Muscle of back (tissue), 11 donors: ENCODE measurements around the gene BLNK. TPM values are rescaled to one million over a fixed set of nuclear protein-coding genes. Genes with fewer than 3 reads are reported as not detected.

ENCODE experiments used
- DNase-seq, 3 donors: peaks; one replicate each; pipeline versions ENCODE4 v3.0.0 to v3.0.0-alpha.2; 2013
- polyA plus RNA-seq, 10 donors: library from polyadenylated mRNA; unstranded; fragments of 120-200 nt; gene quantifications; one replicate each; pipeline ENCODE4 v1.2.1, GENCODE V29; 2013; ENCODE audit not compliant: insufficient read length in 10 of 10

BLNK gene
- polyA plus RNA-seq, 10 donors = 1.4 to 2.9 (median 2.0) TPM

DNA sequence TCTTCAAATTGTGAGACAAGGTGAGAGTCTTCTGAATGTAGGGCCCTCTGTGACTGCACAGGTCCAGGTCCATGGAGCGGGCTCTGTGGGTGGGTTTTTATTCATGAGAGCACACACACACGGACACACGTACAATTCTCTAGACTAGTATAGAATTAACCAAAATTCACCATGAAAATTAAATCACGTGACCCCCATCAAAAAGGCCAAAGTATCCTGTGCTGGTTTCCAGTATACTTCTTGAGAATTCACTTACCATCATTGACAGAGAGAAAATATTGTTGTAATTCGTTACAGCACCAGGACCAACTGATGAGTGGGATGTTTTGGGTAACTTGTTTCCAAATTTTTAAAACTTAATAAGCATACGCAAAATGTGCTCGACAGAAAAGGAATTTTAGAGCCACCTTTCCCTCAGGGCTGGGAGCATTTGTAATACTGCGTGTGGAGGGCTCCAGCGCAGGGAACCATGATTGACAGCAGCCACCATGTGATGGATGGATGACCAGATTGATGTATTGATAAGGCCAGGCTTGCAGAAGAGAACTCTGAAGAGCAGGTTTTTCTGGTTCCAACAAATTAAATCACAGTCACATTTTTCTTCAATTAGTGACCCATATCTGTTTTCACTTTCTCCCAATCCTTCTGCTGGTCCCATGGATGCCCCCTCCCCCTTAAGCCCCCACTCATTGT lies 18.0 kb upstream of the BLNK start:
- DNase-seq = no peak

DNA sequence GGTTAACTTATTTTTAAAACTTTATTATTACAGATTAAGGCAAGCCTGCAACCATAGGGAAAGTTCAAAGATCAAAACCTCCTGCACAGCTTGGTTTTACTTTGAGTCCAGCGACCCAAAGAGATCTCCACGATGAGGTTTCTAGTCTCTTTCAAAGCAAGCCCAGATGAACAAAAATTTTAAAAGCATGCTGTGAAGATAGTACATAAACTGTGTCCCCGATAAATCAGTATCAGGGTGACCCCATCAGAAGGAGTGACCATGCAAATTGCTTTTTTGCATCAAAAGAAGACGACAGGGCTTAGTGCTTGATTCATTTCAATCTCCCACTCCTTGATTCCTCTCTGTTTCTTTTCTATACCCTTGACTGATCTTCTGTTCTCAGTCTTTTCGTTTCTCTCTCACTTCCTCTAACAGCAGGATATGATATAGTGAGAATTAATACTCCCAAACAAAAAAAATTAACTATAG lies 16.8 kb upstream of the BLNK start:
- no peak for DNase-seq

DNA sequence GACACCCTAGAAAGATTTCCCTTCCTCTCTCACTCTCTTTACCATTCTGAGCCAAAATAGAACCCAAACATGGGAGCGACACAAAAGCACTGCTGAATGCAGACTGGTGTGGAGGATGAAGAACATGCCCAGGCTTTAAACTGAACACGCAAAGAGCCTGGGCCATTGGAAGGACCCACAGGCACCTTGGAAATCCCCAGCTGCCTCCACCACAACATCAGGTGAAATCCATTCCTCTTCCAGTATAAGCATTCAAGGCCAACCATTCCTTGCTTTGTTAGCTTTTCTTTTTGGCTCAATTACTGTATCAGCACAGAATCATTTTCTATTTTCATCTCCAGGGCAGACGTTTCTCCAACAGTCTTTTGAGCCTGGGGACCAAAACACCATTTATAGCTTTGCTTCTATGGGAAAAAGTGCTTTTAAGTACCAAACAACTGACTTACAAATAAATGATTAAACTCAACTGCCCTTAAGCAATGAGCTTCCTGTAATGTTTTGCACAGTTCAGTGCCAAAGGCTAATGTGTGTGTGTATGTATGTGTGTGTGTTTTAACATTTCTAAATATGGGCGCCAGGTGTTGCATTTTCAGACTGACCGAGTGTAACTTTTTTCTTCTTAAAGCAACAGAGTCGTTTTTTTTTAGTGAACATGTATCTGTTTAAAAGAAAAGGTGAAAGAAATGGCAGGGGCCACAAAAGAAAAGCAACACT lies 16.2 kb upstream of the BLNK start:
- peak in 2 of 3 donors; percentile 26 to 65 for DNase-seq

DNA sequence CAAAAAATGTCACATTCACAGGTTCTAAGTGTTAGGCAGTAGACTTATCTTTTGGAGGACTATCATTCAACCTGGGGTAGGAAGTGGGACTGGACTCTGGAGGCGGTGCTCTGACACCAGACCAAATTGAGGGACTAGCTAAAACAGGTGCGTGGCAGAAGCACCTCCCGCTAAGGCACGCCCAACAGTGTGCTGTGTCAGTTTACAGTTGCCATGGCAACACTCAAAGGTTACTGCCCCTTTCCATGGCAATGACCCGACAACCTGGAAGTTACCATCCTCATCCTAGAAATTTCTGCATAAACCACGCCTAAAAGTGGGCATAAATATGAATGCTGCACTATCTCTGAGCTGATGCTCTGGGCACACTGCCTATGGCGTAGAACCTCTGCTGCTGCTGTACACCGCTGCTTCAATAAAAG lies 14.0 kb upstream of the BLNK start:
- no peak for DNase-seq

DNA sequence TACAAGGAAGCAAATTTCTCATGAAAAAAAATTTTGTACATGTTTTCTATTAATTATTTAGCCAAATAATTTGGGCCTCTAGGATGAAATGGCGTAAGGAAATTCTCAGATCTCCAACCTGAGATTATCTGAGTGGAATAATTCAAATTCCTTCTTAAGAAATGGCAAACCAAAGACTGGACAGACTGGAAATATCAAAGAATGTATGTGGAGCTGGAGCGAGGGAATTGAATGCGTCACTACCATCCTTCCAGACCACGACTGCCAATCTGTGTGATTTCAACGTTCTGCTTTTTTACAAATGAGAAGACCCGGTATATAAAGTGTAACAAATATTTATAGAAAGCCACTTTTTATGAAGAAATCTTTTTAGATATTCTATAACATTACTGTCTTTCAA lies 12.4 kb upstream of the BLNK start:
- no peak for DNase-seq

DNA sequence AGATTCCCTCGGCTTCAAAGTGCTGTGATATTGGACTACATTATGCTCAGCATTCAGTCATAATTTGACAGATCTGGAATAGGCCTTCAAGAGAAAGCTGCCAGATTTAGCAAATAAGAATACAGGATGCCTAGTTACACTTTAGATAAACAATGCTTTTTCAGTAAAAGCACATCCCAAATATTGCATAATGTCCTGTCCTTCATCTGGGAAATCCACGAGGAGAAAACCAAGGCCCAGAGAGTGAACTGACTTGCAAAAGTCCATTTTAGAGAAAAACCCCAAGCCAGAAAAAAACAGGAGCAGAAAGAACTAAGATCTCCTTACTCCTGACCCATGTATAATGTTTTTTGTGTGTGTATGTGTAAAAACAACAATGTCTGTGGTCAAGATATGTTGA lies 12.0 kb upstream of the BLNK start:
- no peak for DNase-seq

DNA sequence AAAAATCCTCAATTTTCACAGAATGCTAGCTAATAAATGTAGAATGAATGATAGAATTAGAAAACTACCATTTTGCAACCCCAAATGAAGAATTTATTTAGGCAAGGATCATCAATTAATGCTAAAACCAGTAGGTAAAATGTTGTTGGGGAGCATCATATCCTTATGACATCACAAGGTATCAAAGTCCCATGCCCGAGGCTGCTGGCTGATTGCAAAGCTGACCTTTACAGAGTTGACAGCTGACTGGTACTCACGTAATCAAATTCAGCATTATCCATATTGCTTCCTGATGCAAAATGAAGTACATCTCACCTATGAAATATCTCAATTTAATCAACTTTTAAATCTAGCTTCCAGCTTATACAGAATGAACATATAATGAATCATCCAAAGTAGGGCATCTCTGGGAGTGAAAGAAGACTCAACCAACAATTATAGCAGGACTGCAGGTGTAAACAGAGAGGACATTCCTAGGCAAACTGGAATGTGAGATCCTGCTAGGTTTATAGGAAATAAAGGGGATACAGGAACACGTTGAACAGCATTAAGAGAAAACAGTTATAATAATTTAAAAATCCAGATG lies 10.2 kb upstream of the BLNK start:
- no peak for DNase-seq

DNA sequence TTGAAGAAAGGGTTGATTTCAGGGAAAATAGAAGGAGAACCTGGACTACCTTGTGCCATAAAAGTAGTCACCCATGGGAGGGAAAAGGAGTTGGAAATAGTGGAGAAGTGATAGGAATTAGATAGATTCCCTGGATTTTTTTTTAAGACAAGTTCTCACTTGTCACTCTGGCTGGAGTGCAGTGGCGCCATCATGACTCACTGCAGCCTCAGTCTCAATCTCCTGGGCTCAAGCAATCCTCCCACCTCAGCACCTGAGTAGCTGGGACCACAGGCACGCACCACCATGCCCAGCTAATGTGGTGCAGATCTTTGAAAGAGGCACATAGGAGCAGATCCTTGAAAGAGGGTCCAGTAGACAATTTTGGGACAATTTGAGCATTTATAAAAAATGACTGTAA lies 9.5 kb upstream of the BLNK start:
- no peak for DNase-seq

DNA sequence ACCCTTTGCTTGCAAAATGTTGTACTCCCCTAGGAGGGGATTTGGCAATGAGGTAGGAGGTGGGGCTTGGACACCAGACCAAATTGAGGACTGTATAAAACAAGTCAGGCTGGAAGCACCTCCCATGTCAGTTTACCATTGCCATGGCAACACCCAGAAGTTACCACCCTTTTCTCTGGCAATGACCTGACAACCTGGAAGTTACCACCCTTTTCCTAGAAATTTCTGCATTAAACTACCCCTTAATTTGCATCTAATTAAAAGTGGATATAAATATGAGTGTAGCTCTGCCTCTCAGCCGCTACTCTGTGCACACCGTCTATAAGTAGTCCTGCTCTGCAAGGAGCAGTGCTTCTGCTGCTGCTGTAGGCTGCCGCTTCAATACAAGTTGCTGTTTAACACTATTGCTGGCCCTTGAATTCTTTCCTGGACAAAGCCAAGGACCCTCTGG lies 7.8 kb upstream of the BLNK start:
- no peak for DNase-seq

DNA sequence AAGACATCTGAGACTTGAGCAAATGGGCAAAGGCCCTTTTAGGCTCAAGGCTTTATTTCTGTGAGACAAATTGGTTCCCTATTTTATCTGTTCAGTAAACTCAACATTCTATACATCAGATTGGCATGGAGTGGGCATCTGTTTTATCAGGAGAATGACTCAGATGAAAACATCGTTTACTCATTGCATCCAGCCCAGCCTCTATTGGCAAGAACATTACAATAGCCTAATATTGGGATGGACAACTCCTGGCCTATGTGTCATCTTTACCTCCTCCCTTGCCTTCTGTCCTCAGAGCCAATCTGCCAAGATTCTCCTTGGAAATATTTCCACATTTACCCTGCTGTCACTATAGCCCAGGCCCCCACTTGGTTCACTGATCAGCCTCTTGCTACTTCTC lies 5.5 kb upstream of the BLNK start:
- DNase-seq = no peak

DNA sequence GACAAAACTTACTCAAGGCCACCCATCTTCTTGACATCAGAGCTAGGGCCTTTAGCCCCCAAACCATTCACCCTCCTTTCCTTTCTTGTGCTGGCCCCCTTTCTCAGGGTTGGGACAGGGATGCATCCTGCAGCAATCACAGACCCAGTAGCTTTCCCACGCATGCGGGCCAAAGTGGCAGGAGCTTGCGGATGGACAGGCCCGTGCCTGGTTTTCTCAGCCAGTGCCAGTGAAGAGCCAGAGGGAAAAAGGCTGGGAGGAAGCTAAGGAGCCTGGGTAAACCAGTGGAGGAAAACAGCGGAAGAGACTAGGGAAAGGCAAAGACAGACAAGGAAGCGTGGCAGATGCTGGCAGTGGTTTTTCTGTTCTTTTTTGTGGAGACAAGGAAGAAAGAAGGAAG lies 5.1 kb upstream of the BLNK start:
- no peak for DNase-seq

DNA sequence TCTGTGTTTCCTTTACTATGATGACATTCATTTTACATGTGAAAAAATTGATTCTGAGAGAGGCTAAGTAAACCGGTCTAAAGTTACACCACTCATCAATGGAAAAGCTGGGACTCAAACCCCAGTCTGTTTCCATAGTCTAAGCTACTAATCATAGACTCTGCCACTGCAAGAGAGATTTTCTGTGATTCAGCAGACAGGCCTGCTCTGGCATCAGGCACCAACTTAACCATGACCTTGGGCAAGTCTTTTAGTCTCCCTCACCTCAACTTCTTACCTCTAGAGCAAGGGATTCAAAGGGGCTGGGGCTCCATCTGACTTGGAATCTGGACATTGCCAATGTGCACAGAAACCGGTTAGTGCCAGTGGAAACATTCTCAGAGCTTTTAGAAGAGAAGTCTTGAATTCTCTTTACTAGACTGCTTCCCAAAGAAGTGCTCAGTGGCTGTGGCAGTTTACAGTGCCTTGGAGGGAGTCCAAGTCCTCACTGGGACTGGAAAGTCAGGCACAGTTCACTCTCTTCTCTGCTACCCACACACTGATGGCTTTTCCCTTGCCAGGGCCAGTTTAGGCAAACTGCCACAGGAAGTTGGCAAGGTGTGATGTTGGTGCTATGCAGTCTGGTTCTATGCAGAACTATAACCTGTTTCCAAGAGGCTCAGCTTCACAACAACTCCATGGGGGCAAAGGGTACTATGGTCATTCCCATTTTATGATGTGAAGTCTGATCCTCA lies 4.5 kb upstream of the BLNK start:
- no peak for DNase-seq

DNA sequence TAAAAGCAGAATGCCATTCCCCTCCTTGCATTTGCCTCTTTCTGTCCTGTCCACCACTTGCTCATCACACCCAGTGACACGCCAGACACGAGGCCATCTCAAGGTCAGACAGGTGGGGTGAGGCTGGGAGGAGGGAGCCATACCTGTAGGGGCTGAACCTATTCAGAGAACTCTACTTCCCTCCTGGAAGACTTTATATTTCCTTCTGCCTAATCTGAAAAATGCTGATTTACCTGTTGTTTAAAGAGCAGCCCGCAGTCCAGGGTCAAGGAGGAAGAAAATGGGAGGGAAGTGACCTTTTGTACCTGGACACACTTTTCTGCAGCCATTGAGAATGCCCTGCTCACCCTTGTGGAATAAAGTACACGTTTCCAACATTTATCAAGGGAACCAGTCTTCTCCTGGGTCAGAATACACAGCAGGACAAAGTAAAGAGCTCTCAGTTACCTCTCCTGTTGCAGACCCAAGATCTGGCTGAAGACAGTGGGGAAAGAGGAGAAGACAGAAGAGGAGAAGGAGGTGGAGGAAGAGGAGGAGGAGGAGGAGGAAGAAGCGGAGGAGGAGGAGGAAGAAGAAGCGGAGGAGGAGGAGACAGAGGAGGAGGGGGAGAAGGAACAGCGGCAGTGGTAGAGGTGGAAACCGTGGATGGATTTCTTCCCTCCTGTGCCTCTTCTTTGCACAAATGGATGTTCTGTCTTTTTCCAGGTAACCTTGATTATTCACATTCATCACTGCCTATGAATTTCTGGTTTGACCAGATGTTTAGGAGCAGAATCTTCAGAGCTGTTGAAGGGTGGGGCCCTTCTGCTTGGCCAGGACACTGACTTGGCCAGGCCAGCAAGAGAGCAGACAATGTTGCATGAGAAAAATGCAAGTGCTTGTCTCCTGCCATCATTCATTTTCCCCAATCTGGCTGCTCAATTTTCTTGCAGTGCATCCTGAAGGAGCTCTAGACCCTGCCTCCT lies 1.2 kb upstream of the BLNK start:
- DNase-seq = no peak

DNA sequence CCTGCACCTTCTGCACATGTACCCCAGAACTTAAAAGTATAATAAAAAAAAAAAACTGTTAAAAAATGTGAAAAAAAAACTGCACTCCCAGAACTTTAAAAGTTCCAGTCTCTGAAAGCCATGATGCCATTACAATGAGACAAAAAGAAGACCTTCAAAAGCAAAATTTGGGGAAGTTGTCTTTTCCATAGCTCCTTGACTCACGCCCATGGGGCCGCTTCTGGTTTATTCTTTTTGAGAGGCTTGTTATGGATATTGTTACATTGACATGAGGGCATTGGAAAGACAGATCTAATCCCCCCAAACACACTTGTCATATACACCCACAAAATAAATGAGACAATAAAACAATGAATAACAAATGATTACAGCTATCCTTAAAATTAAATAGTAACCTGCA lies 798 bp downstream of the BLNK start:
- no peak for DNase-seq

DNA sequence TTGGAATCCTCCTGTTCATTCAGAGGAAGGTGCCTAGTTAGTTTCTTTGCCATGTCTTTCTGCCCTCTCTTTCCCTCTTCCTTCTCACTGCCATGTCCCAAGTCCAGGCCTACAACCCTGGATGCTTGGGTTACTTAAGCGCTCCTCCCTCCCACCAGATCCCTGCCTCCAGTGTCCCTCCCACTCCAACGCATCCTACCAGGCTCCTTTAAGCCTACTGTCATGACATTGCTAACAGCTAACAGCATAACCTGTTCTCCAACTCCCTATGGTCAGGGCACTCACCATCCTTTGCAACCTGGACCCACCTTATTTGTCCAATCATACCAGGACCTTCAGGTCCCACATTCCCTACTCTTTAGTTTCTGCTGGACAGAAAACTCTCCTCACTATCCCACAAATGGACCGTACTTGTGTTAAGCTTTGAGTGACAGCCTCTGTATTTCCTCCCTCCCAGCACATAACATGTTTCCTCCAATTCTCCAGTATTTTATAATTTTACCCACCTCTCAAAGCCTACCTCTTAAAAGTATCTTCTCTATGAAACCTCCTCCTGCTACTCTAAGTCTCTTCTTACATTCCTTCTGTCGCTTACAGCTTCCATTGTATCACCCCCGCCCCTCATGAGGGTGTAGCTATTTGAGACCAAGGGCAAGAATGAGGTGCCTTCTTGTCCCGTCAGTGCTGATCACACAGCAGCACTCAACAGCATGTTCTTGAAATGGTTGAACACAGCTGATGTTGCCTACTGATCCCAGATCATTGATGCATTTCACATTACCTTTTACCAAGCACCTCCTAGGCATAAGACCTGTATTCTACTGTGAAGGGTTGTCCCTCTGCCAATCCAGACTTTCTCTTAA lies 1.7 kb downstream of the BLNK start:
- DNase-seq = no peak

DNA sequence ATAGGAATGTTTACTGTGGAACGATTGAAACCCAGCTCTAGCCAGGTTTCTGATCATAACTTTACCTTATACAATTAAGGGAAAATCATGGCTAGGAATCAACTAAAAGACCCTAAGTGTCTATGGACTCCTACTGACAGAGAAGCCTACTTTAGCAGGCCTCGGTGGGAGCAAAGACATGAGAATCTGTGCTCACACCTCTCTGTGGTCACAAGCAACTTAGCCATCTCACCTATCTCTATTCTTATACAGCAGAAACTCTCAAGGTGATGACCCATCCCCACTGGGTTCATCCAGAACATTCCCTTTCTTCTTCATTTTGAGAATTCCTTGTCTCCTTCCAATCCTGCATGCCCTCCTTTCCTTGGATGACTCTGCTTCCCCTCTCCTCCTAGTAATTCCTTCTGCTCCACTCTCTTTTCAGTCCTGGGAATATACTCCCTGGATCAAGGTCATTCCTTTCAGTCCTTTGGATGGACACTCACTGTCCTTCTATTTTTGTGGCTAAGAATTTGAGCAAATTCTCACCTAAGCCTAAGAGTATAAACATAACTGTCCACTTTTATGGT lies 2.9 kb downstream of the BLNK start:
- no peak for DNase-seq

DNA sequence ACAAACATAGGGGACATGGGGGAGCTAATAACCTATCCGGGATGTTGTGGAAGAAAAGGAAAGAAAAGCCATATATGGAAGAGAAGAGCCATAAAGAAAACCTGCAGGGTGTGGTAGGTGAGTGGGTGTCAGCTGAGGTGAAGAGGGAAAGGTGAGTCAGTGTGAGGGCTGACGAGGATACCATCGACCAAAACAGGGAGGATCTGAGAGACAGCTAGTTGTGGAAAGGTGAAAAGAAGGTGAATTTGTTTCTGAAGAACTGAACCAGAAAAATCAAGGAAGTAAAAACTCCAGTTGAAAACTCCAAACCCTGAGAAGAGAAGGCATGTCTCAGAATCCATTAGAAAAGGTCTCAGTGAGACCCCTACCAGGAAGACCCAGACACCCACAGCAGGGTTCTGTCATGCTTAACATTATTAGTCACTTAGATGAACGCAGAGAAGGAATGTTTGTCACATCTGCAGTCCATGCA lies 4.1 kb downstream of the BLNK start:
- no peak for DNase-seq

DNA sequence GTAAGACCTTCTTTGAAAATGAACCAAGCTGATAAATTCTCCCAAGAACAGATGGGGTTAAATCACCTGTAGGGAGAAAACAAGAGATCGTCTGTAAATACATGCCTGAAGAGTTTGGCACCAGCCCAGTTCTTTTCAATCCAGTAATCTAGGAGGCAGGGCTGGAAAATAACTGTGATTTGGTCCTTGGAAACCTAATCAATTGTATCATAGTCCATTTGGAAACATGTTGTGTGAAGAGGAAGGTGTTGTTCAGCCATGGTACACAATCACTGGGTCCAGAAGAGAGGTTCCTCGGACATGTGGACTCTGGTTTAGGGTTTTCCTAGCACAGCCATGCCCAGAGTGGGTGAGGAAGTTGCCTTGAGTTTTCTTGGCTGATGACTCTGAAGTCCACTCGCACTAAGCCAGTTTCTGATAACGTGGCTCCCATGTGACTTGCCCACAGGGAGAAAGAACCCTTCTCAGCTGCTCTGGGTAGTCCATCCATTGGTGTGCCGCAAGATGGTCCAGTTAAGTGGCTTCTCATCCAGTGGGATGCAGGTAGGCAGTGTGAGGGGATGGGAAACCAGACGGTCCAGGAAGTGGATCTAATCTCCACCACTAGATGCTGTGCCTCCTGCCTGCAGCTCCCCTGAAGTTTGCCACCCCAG lies 5.1 kb downstream of the BLNK start:
- DNase-seq = no peak

DNA sequence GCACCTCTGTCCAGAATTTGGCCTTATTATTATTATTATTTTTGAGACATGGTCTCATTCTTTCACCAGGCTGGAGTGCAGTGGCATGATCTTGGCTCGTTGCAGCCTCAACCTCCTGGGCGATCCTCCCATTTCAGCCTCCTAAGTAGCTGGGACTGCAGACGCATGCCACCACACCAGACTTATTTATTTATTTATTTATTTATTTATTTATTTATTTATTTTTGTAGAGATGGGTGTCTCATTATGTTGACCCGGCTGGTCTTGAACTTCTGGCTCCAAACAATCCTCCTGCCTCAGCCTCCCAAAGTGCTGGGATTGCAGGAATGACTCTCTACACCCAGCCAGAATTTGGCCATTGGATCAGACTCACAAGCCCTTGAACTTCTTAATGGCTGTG lies 6.4 kb downstream of the BLNK start:
- no peak for DNase-seq
